HG02973 (cell line): ENCODE data around the gene DNAI4.
"Not testable (repeated sequence)": the region's sequence is repeated elsewhere in the genome, so short reads cannot be mapped to it uniquely, and the experiment has no call there.

ENCODE experiments used
- ATAC-seq: cut with Tn5 transposase; IDR thresholded peaks from one replicate; pipeline ENCODE4 v1.9.1; 2021; ENCODE audit warnings: moderate library complexity; ENCODE audit not compliant: unreplicated experiment

The DNAI4 gene

GRCh38 chr1:66848193-66848592 is 76.5 kb downstream of the DNAI4 start:
- ATAC-seq: no peak

- ATAC-seq: no peak
Measured at GRCh38 chr1:66840929-66841328, 83.7 kb downstream of the DNAI4 start.

GRCh38 chr1:66834926-66835325 is 89.7 kb downstream of the DNAI4 start:
- ATAC-seq: no peak

GRCh38 chr1:66833112-66833511 is 91.5 kb downstream of the DNAI4 start:
- no peak for ATAC-seq

GRCh38 chr1:66831529-66832239 is 93.0 kb downstream of the DNAI4 start:
- no peak for ATAC-seq

- no peak for ATAC-seq
Measured at GRCh38 chr1:66824771-66825170, 99.9 kb downstream of the DNAI4 start.

- no peak for ATAC-seq
Measured at GRCh38 chr1:66809736-66810326, 114.8 kb downstream of the DNAI4 start.

GRCh38 chr1:66809245-66809644 is 115.4 kb downstream of the DNAI4 start:
- no peak for ATAC-seq

GRCh38 chr1:66795839-66796238 is 128.8 kb downstream of the DNAI4 start:
- not testable (repeated sequence) for ATAC-seq

GRCh38 chr1:66791621-66792610 is 132.7 kb downstream of the DNAI4 start:
- ATAC-seq: no peak

GRCh38 chr1:66788231-66788939 is 136.3 kb downstream of the DNAI4 start:
- no peak for ATAC-seq

- no peak for ATAC-seq
Measured at GRCh38 chr1:66787641-66788040, 137.0 kb downstream of the DNAI4 start.

GRCh38 chr1:66785800-66786199 is 138.9 kb downstream of the DNAI4 start:
- ATAC-seq: not testable (repeated sequence)

- no peak for ATAC-seq
Measured at GRCh38 chr1:66779475-66780078, 145.1 kb downstream of the DNAI4 start.

- no peak for ATAC-seq
Measured at GRCh38 chr1:66778969-66779368, 145.7 kb downstream of the DNAI4 start.

GRCh38 chr1:66778266-66778665 is 146.4 kb downstream of the DNAI4 start:
- no peak for ATAC-seq

- no peak for ATAC-seq
Measured at GRCh38 chr1:66777831-66778230, 146.8 kb downstream of the DNAI4 start.

GRCh38 chr1:66775646-66776045 is 149.0 kb downstream of the DNAI4 start:
- ATAC-seq: no peak

- ATAC-seq: no peak
Measured at GRCh38 chr1:66774438-66774837, 150.2 kb downstream of the DNAI4 start.

- ATAC-seq: no peak
Measured at GRCh38 chr1:66773227-66773626, 151.4 kb downstream of the DNAI4 start.

GRCh38 chr1:66770694-66771093 is 154.0 kb downstream of the DNAI4 start:
- ATAC-seq: no peak
